Adipocyte (in vitro differentiated cells): ENCODE measurements around the gene RRP1B.
"Not testable (repeated sequence)": the region's sequence is repeated elsewhere in the genome, so short reads cannot be mapped to it uniquely, and the experiment has no call there.

Experiments used
- DNase-seq: peaks from one replicate; pipeline ENCODE4 v3.0.0-alpha.2; 2015; ENCODE audit warnings: low read depth
- H3K27me3 ChIP-seq: replicated peaks from 2 replicates; pipeline ENCODE4 v1.7.0; 2013; ENCODE audit warnings: mild to moderate bottlenecking, low read length, moderate library complexity; ENCODE audit not compliant: control insufficient read depth, insufficient read depth
- H3K36me3 ChIP-seq: 2 replicates; pipeline ENCODE4 v1.7.0; 2013; ENCODE audit warnings: low read length, mild to moderate bottlenecking, moderate library complexity; ENCODE audit not compliant: control insufficient read depth, insufficient read depth, severe bottlenecking
- H3K4me1 ChIP-seq: 2 replicates; pipeline ENCODE4 v1.7.0; 2013; ENCODE audit warnings: mild to moderate bottlenecking, low read length, moderate library complexity; ENCODE audit not compliant: control insufficient read depth, insufficient read depth
- H3K4me3 ChIP-seq: 2 replicates; pipeline ENCODE4 v1.7.0; 2013; ENCODE audit warnings: mild to moderate bottlenecking, low read length, moderate library complexity
- H3K9ac ChIP-seq: 2 replicates; pipeline ENCODE4 v1.7.0; 2013; ENCODE audit warnings: mild to moderate bottlenecking, low read length, moderate library complexity
- H3K9me3 ChIP-seq: 2 replicates; pipeline ENCODE4 v1.7.0; 2013; ENCODE audit warnings: mild to moderate bottlenecking, low read length, moderate library complexity; ENCODE audit not compliant: control insufficient read depth

Gene RRP1B

DNA sequence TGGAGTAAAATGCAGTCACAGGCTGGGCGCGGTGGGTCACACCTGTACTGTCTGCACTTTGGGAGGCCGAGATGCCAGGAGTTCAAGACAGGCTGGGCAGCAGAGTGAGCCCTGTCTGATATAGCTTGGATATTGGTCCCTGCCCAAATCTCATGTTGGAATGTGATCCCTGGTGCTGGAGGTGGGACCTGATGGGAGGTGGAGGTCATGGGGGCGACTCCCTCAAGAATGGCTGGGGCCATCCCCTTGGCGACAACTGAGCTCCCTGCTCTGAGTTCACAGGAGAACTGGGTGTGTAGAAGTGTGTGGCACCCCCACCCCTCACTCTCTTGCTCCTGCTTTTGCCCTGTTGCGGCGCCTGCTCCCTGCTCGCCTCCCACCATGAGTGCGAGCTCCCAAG is 48.1 kb downstream of the RRP1B start:
- no peaks in the 10 kb centered on the region for H3K27me3 ChIP-seq
- H3K36me3 ChIP-seq, result no peaks in the 10 kb centered on the region
- H3K4me1 ChIP-seq, result peaks cover 26% of the 10 kb centered on the region
- DNase-seq, result no peak
- H3K4me3 ChIP-seq, result no peak overlapping the region
- H3K9ac ChIP-seq, result no peak overlapping the region
- no peaks in the 10 kb centered on the region for H3K9me3 ChIP-seq

DNA sequence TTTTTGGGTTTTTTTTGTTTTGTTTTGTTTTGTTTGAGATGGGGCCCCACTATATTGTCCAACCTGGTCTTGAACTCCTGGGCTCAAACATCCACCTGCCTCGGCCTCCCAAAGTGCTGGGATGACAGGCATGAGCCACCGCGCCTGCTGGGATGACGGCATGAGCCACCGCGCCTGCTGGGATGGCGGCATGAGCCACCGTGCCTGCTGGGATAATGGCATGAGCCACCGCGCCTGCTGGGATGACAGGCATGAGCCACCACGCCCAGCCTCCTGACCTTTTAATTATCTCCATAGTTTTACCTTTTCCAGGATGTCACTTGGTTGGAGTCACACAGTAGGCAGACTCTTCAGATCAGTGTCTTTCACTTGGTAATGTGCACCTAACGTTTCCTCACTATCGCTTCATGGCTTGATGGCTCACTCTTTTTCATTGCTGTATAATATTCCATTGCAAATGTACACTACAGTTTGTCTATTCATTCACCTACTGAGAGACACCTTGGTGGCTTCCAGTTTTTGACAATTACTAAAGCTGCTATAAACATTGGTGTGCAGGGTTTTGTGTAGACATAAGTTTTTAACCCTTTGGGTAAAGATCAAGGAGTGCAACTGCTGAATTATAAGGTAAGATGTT is 49.5 kb downstream of the RRP1B start:
- H3K9ac ChIP-seq, result no peak overlapping the region
- H3K36me3 ChIP-seq, result no peaks in the 10 kb centered on the region
- no peak overlapping the region for H3K4me3 ChIP-seq
- no peaks in the 10 kb centered on the region for H3K9me3 ChIP-seq
- no peak for DNase-seq
- no peaks in the 10 kb centered on the region for H3K27me3 ChIP-seq
- H3K4me1 ChIP-seq, result peaks cover 18% of the 10 kb centered on the region

DNA sequence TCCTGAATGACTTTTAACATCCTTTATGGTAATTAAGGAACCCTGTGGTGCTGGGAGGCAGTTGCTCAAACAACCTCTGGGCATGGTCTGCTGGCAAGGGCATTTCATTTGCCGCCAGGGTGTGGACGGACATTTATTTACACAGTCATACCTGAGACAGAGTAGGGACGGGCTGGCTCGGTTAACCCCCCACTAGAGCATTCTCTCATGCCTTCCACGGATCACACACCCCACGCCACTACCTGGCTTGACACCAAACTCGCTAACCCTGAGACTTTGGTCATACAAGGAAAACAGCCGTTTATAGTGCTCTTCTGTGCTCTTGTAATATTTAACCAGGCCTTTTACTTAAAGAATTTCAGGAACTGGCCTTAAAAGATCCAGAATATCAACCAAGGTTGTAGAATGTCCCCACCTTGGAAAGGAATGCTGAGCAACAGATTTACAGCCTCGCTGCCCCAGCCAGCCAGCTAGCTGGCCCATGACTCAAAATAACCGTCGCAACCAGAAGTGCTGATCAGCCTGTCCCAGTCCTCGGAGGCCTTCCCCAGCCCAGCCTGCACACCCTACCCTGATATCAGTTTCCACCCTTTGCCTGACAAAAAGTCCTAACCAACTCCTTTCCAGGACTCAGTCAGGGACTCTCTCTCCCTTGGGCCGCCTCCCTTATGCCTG is 53.0 kb downstream of the RRP1B start:
- H3K4me3 ChIP-seq, result peak overlapping the region; percentile 48
- peak; percentile 55 for DNase-seq
- no peaks in the 10 kb centered on the region for H3K9me3 ChIP-seq
- H3K36me3 ChIP-seq, result no peaks in the 10 kb centered on the region
- no peaks in the 10 kb centered on the region for H3K27me3 ChIP-seq
- peaks cover 16% of the 10 kb centered on the region for H3K4me1 ChIP-seq
- H3K9ac ChIP-seq, result peak overlapping the region; percentile 59

GRCh38 chr21:43713123-43713522 is 53.8 kb downstream of the RRP1B start:
- H3K4me3 ChIP-seq, H3K27me3 ChIP-seq, H3K9me3 ChIP-seq, H3K9ac ChIP-seq, DNase-seq, H3K36me3 ChIP-seq: not testable (repeated sequence)
- H3K4me1 ChIP-seq, result peaks cover 16% of the 10 kb centered on the region

GRCh38 chr21:43716376-43717165 is 57.2 kb downstream of the RRP1B start:
- DNase-seq, result peak; percentile 25
- Histone ChIP-seq H3K27me3 (no peaks in the 10 kb centered on the region), H3K9me3 (no peaks in the 10 kb centered on the region), H3K4me1 (peaks cover 32% of the 10 kb centered on the region), H3K36me3 (no peaks in the 10 kb centered on the region), H3K4me3 (no peak overlapping the region), H3K9ac (no peak overlapping the region)

DNA sequence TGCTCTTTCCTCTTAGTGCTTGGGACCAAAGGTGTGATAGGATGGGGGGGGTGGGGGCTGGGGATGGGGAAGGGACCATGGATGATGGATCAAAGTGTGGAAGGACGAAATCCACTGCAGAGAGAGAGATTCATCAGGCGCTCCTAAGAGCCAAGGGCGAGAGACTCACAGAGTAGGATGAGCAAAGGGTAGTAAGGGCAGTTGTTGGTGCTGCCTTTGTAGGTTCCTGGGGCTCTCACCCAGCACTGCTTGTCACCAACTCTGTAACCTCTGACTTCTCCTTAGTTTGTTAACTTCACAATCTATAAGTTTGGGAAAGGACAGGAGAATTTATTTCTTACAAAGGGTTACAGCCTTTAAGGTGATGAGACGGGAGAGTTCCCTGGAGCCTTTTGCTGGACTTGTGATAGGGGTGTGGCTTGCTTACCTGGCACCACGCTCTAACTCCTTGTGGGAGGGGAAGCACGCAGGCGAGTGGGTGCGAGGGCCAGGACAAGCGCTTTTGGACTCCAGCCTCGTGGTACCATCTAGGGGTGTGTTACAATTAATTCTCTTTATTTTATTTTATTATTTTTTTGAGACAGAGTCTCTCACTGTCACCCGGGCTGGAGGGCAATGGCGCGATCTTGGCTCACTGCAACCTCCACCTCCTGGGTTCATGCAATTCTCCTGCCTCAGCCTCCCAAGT is 58.0 kb downstream of the RRP1B start:
- Histone ChIP-seq H3K27me3 (no peaks in the 10 kb centered on the region), H3K36me3 (peaks cover under 1% of the 10 kb centered on the region), H3K9ac (no peak overlapping the region), H3K9me3 (no peaks in the 10 kb centered on the region), H3K4me1 (peaks cover 31% of the 10 kb centered on the region), H3K4me3 (no peak overlapping the region)
- no peak for DNase-seq

DNA sequence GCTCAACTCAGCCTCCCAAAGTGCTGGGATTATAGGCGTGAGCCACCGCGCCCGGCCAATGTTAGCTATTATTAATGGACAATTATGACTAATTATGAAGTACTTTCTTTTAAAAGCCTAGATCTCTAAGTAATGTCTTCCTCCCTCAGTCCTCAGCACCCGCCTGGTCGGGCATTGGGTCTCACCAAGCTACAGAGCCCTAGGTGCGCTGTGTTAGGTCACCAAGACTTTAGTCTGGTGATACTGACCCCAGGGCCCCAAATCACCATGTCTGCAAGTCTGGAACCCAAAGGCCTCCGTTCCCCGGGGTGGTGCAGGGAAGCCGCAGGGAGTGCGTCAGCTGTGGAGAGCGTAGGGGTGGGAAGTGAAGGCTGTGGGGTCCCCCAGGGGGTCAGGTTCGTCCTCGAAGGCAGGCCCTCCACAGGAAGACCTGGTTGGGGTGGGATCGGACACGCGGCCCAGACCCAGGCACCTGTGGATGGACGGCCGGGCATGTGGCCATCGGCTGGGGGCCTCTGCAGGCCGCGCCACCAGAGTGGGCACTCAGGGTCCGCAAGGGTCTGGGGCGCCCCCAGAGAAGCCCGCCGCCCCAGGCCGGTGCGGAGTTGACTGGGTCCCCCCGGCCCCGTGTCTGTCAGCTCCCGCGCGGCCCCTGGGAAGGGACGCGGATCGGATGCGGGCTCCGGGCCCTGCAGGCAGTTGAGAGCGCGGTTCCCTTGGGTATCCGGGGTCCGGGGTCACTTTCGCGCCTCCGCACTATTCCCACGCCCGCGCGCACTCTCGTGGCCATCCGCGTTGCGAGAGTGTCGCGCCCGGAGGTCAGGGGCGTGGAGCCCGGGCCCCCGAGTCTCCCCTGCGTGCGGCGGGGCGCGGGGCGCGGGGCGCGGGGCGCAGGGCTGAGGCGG is 58.9 kb downstream of the RRP1B start:
- H3K27me3 ChIP-seq, result no peaks in the 10 kb centered on the region
- H3K9me3 ChIP-seq, result no peaks in the 10 kb centered on the region
- peak overlapping the region; percentile 76 for H3K9ac ChIP-seq
- H3K4me3 ChIP-seq, result peak overlapping the region; percentile 97
- H3K36me3 ChIP-seq, result peaks cover 4% of the 10 kb centered on the region
- DNase-seq, result no peak
- peaks cover 22% of the 10 kb centered on the region for H3K4me1 ChIP-seq

DNA sequence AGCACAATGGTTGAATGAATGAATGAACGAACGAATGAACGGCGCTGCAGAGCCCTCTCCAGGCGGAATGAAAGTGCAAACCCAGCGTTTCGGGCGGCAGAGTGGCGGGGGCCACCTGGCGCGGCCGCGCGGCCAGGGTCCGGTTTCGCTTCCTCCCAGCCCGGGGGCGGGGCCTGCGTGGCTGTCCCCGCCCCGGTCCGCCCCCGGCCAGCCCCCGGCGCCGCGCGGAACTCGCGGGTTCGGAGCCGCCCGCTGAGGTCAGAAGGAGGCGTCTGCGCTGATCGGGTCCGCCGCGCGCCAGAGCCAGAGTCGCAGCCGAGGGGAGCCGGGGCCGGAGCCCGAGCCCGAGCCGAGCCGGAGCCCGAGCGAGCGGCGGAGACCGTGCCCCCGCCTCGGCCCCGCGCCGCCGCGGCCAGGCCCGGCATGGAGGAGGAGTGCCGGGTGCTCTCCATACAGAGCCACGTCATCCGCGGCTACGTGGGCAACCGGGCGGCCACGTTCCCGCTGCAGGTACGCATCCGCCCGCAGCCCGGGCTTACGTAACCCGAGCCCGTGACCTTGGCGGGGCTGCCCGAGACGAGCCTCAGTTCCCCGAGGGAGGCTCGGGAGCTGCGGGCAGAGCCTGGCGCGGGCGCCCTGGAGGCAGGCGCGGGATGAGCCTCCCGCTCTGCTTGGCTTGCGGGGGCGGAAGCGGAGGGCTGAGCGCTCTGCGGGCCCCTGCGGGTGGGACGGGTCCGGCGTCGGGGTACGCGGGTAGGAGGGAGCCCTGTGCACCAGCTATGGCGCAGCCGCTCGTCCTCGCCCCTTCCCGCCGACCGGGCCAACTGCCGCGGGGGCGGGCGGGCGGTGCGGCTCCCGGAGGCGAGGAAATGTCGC is 59.8 kb downstream of the RRP1B start, which contains the start of gene PDXK:
PDXK (plus strand) TSS at position 258 of the 876 bp plus-strand sequence; CDS start at position 424, 166 bp downstream.
- no peaks in the 10 kb centered on the region for H3K9me3 ChIP-seq
- H3K27me3 ChIP-seq, result no peaks in the 10 kb centered on the region
- H3K36me3 ChIP-seq, result peaks cover 13% of the 10 kb centered on the region
- H3K4me3 ChIP-seq, result peak within 1 kb of the TSS; percentile 97
- H3K9ac ChIP-seq, result peak within 1 kb of the TSS; percentile 96
- DNase-seq, result peak; percentile 96
- H3K4me1 ChIP-seq, result peaks cover 22% of the 10 kb centered on the region

GRCh38 chr21:43719748-43720538 is 60.6 kb downstream of the RRP1B start:
- H3K27me3 ChIP-seq, result no peaks in the 10 kb centered on the region
- H3K4me1 ChIP-seq, result peaks cover 22% of the 10 kb centered on the region
- peak overlapping the region; percentile 96 for H3K9ac ChIP-seq
- DNase-seq, result peak; percentile 64
- H3K9me3 ChIP-seq, result no peaks in the 10 kb centered on the region
- H3K4me3 ChIP-seq, result peak overlapping the region; percentile 97
- H3K36me3 ChIP-seq, result peaks cover 19% of the 10 kb centered on the region
